NCI-H1048 (cell line): Measurements from ENCODE around the gene CFAP65.
A peak's percentile ranks its signal among the peaks of the same experiment; 100 is the strongest.

Experiments used
- DNase-seq: peaks from one replicate; lab custom pipeline; 2025; lab: John Stamatoyannopoulos, UW

Gene CFAP65

DNA sequence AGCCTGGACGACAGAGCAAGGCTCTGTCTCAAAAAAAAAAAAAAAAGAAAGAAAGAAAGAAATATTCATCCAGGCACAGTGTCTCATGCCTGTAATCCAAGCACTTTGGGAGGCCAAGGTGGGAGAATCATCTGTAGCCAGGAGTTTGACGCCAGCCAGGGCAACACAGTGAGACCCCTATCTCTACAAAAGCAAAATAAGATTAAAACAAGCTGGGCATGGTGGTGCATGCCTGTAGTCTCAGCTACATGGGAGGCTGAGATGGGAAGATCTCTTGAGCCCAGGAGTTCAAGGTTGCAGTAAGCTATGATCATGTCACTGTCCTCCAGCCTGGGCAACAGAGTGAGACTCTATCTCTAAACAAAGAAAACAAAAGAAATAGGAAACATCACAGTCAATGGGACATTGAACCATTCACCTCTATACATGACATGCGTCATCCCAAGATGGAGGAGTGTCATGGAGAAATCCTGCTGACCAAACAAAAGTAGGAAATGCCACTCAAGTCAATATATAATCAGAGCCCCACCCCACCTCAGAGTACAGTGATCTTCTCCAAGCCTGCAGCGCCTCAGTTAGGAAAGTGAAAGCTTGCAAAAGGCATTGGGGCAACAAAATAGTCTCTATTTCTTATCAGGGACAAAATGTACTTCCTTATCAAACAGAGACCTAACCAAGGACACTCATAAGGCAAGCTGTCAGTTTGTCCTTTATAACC lies 66.1 kb downstream of the CFAP65 start:
- DNase-seq = no peak

- no peak for DNase-seq
Observed at GRCh38 chr2:218970894-218971293, 70.4 kb downstream of the CFAP65 start.

- no peak for DNase-seq
Observed at GRCh38 chr2:218964041-218964771, 77.1 kb downstream of the CFAP65 start.

GRCh38 chr2:218963601-218964000 lies 77.7 kb downstream of the CFAP65 start:
- DNase-seq = no peak

- DNase-seq = peak; percentile 31
Observed at GRCh38 chr2:218962859-218963492, 78.3 kb downstream of the CFAP65 start.

GRCh38 chr2:218961651-218962570 lies 79.4 kb downstream of the CFAP65 start:
- DNase-seq = no peak

DNA sequence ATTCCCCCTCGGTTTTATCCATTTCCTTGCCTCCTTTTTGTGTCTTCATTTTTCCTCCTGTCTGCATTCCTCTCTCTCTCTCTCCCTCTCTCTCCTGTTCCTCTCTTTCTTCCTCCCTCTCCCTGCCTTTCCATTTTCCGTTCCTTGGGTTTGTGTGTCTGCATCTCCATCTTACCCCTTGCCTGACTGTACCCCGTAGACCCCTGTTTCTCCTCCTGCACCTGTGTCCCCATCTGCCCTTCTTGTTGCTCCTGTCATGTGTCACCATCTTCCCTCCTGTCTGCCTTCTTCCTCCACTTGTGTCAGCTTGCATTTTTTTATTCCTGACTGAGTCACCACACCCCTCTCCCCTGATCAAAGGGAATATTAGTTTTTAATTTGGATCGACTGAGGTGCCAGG lies 80.1 kb downstream of the CFAP65 start:
- no peak for DNase-seq

DNA sequence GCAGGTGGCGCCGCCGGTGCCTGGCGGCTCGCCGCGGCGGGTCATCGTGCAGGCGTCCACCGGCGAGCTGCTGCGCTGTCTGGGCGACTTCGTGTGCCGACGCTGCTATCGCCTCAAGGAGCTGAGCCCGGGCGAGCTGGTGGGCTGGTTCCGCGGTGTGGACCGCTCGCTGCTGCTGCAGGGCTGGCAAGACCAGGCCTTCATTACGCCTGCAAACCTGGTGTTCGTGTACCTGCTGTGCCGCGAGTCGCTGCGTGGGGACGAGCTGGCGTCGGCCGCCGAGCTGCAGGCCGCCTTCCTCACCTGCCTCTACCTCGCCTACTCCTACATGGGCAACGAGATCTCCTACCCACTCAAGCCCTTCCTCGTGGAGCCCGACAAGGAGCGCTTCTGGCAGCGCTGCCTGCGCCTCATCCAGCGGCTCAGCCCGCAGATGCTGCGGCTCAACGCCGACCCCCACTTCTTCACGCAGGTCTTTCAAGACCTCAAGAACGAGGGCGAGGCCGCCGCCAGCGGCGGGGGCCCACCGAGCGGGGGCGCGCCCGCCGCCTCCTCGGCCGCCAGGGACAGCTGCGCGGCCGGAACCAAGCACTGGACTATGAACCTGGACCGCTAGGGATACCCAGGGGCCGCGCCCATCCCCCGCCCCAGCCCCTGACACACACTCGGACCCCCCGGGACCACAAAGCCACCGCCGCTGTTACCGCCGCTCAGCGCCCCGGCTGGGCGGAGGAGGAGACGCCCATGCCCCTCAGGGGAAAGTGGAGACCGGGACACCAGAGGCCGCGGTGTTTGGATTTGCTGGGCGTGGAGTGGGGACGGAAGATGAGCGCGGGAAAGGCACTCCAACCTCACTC lies 80.8 kb downstream of the CFAP65 start:
- no peak for DNase-seq

DNA sequence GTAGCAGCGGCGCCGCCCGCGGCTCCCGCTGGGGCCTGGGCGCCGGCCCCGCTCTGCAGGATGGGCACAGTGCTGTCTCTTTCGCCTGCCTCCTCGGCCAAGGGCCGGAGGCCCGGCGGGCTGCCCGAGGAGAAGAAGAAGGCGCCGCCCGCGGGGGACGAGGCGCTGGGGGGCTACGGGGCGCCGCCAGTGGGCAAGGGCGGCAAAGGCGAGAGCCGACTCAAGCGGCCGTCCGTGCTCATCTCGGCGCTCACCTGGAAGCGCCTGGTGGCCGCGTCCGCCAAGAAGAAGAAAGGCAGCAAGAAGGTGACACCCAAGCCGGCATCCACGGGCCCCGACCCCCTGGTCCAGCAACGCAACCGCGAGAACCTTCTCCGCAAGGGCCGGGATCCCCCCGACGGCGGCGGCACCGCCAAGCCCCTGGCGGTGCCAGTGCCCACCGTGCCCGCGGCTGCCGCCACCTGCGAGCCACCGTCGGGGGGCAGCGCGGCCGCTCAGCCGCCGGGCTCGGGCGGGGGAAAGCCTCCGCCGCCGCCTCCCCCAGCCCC lies 81.5 kb downstream of the CFAP65 start:
- no peak for DNase-seq

DNA sequence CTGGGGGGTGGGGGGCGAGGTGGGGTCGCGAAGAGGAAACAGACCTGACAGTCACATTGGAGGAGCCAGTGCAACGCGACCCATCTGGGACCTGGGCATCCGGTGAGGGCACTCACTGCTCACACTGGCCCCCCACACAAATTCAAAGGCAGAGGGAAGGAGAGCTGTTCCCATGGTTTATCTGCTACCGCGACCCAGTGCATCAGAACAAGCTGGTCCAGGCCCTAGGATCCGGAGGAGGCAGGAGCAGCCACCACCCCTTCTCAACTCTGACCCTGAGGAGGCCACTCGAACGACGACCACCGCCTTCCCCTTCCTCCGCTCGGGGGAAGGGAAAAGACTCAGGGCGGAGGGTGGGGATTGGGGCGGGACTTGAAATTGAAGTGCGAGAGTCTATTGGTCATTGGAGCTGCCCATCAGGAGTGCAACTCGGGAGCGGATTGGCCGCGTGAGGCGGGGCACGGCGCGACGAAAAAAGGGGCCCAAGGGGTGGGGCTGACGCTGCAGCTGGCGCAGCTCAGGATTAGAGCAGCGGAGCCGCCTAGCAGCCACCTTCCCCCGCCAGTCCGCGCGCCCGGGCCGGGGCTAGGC lies 82.1 kb downstream of the CFAP65 start, which contains the start of gene CDK5R2:
CDK5R2 (plus strand) TSS at position 526 of the 591 bp plus-strand sequence. CDS start 155 bp downstream, outside the sequence.
- peak; percentile 75 for DNase-seq

DNA sequence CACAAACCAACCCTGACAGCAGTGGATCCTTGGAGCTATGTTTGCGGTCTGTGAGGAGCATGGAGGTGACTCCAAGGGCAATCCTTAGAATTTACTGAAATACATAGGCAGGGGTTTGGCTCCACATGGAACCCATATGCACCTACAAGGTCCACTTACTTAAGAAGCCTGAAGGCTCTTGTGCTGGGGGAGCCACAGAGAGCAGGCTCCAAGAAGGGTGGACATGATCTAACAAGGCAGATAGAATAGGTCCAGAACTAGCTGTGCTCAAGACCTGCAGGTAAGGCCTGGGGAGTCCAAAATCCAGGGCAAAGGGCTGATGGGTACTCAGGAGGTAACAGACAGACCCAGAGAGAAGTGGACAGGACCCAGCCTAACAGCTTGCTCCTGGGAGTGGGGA lies 83.0 kb downstream of the CFAP65 start:
- DNase-seq = no peak

GRCh38 chr2:218957671-218958070 lies 83.6 kb downstream of the CFAP65 start:
- no peak for DNase-seq

DNA sequence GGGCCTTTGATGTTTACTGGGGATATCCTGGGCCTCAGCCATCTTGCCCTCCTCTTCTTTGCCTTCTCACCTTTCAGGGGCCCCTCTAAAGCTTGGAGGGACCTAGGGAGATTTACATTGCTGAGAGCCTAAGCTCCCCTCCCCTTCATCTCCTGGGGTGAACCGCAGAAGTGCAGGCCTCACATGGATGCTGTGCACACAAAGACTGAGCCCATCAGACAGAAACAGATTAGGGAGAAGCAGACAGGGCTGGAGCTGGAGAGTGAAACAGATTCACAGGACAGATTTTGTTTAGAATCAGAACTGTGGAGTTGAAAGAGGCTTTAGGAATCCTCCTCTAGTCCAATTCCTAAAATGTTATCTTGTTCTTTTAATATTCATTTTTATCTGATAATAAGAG lies 85.3 kb downstream of the CFAP65 start:
- no peak for DNase-seq

DNA sequence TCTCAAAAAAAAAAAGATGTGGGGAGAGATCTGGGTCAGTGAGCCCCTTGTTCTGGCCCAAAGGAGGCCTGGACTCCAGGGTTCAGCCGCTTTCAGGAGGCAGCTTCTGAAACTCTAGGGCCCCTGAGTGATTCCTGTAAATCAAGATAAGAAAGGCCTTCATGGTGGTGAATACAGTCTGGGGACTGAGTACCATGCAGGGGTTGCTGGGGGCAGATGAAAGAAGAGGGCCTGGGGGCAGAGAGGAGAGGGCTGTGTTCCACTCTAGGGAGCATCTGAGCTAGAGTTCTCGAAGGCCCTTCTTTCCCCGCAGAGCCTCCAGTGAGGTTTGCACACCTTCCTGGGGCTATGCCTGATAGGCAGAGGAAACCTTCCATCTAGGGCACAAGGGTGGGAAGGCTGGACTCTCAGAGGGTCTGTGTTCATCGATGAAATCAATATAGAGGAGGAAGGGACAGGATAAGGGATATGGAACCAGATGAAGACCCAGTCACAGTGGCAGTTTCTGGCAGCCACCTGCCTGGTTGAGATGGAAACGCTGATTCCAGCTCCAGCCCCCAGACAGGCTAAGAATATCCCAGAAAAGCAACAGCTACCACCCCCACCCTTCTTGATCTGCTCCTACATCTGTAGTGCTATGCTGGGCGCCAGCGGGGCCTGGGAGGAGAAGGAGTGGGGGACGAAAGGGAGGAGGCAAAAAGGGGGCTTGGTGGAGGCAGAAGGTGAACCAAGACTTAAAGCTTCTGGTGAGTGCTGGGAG lies 86.6 kb downstream of the CFAP65 start:
- DNase-seq = no peak

DNA sequence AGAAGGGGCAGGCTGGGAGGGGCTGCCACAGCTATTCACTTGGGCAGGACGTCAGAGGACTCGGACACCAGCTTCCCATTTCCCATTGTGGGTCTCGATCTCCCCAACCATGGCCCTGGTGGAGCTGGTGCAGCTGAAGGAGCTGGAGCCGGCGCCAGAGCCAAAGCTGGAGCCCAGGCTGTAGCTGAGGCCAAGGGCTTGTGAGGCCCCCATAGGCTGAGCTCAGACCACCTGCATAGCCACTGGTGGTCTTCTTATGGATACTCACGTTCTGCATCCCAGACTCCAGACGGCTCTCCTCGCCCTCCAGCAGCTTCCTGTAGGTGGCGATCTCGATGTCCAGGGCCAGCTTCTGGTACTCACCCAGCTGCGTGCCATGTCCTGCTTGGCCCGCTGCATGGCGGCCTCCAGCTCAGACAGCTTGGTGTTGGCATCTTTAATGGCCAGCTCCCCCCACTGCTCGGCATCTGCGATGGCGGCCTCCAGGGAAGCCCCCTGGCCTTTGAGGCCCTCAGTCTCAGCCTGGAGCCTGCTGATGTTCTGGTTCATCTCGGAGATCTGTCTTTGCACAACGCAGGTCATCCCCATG lies 87.9 kb downstream of the CFAP65 start:
- no peak for DNase-seq
